ENCODE measurements around the gene MICAL3. TPM values are rescaled to one million over a fixed set of nuclear protein-coding genes. Genes with fewer than 3 reads are reported as not detected.
"Not testable (repeated sequence)": the region's sequence is repeated elsewhere in the genome, so short reads cannot be mapped to it uniquely, and the experiment has no call there.

MICAL3 gene
- total RNA-seq, 3 donors from 2014 or later (not counting 1 experiment from before 2014, with no cell fraction given) = 17.1 to 36.3 (median 34.3) TPM

- Histone ChIP-seq H3K4me3 (ENCODE audit: low read length) (no peak overlapping the region), H3K4me1 (ENCODE audit: control insufficient read depth, insufficient read depth, low read length) (peaks cover 28% of the 10 kb centered on the region), H3K27me3 (ENCODE audit: control insufficient read depth, insufficient read depth, low read length) (no peaks in the 10 kb centered on the region), H3K36me3 (ENCODE audit: control insufficient read depth, insufficient read depth, low read length) (no peaks in the 10 kb centered on the region), H3K9me3 (ENCODE audit: control insufficient read depth, insufficient read depth, low read length) (no peaks in the 10 kb centered on the region), H3K27ac (ENCODE audit: low read length) (no peak overlapping the region)
- Mint-ChIP-seq H3K27me3 (ENCODE audit: low read depth in 2 of 2) (peaks cover 0 to 5% of the 10 kb centered on the region in 2 donors), H3K9me3 (no peaks in the 10 kb centered on the region), H3K27ac (no peak overlapping the region), H3K4me3 (no peak overlapping the region), H3K4me1 (peaks cover 21 to 23% of the 10 kb centered on the region in 2 donors), H3K36me3 (no peaks in the 10 kb centered on the region)
- intact Hi-C loops (cut with micrococcal nuclease) = no loop called here
- WGBS (ENCODE audit: insufficient coverage) = 85% methylated on average over 8 of the region's 8 CpGs
- DNase-seq = no peak
- no peak for TF ChIP-seq CTCF (IDR thresholded peaks at IDR 0.05)
- ATAC-seq = no peak
These were observed 33.4 kb downstream of the MICAL3 start for GRCh38 chr22:17990942-17991341.

- H3K36me3 Mint-ChIP-seq = no peaks in the 10 kb centered on the region
- H3K27ac Mint-ChIP-seq = no peak overlapping the region
These were observed 34.2 kb downstream of the MICAL3 start for GRCh38 chr22:17990147-17990546.

GRCh38 chr22:17988800-17989513 is 35.4 kb downstream of the MICAL3 start:
- ATAC-seq (no peak), DNase-seq (no peak)
- Mint-ChIP-seq H3K27ac (peak overlapping the region in 1 of 2 donors; percentile 30), H3K4me3 (no peak overlapping the region), H3K9me3 (no peaks in the 10 kb centered on the region), H3K36me3 (no peaks in the 10 kb centered on the region), H3K4me1 (peaks cover 24 to 25% of the 10 kb centered on the region in 2 donors), H3K27me3 (ENCODE audit: low read depth in 2 of 2) (peaks cover 0 to 5% of the 10 kb centered on the region in 2 donors)
- intact Hi-C loops (cut with micrococcal nuclease) = no loop called here
- Histone ChIP-seq H3K4me1 (ENCODE audit: control insufficient read depth, insufficient read depth, low read length) (peaks cover 25% of the 10 kb centered on the region), H3K9me3 (ENCODE audit: control insufficient read depth, insufficient read depth, low read length) (no peaks in the 10 kb centered on the region), H3K27me3 (ENCODE audit: control insufficient read depth, insufficient read depth, low read length) (no peaks in the 10 kb centered on the region), H3K4me3 (ENCODE audit: low read length) (no peak overlapping the region), H3K36me3 (ENCODE audit: control insufficient read depth, insufficient read depth, low read length) (no peaks in the 10 kb centered on the region), H3K27ac (ENCODE audit: low read length) (no peak overlapping the region)
- no peak for TF ChIP-seq CTCF (IDR thresholded peaks at IDR 0.05)
- 94% methylated on average over 16 of the region's 16 CpGs for WGBS (ENCODE audit: insufficient coverage)

More at GRCh38 chr22:17990147-17990546, 34.2 kb downstream of the MICAL3 start:
- intact Hi-C loops (cut with micrococcal nuclease) = no loop called here
- 90% methylated on average over 6 of the region's 6 CpGs for WGBS (ENCODE audit: insufficient coverage)
- Mint-ChIP-seq H3K4me3 (no peak overlapping the region), H3K27me3 (ENCODE audit: low read depth in 2 of 2) (peaks cover 0 to 5% of the 10 kb centered on the region in 2 donors), H3K4me1 (peaks cover 26 to 27% of the 10 kb centered on the region in 2 donors), H3K9me3 (no peaks in the 10 kb centered on the region)
- peaks cover 27% of the 10 kb centered on the region for H3K4me1 ChIP-seq (ENCODE audit: control insufficient read depth, insufficient read depth, low read length)
- H3K36me3 ChIP-seq (ENCODE audit: control insufficient read depth, insufficient read depth, low read length) = no peaks in the 10 kb centered on the region
- TF ChIP-seq CTCF (IDR thresholded peaks at IDR 0.05) = no peak
- H3K4me3 ChIP-seq (ENCODE audit: low read length) = no peak overlapping the region
- no peaks in the 10 kb centered on the region for H3K27me3 ChIP-seq (ENCODE audit: control insufficient read depth, insufficient read depth, low read length)
- ATAC-seq (no peak), DNase-seq (no peak)
- no peak overlapping the region for H3K27ac ChIP-seq (ENCODE audit: low read length)
- no peaks in the 10 kb centered on the region for H3K9me3 ChIP-seq (ENCODE audit: control insufficient read depth, insufficient read depth, low read length)

GRCh38 chr22:17985606-17986005 is 38.8 kb downstream of the MICAL3 start:
- H3K4me3 ChIP-seq (ENCODE audit: low read length) = no peak overlapping the region
- H3K27ac ChIP-seq (ENCODE audit: low read length) = no peak overlapping the region
- intact Hi-C loops (cut with micrococcal nuclease) = no loop called here
- H3K27me3 ChIP-seq (ENCODE audit: control insufficient read depth, insufficient read depth, low read length) = no peaks in the 10 kb centered on the region
- no peak overlapping the region for H3K27ac Mint-ChIP-seq
- no peaks in the 10 kb centered on the region for H3K9me3 ChIP-seq (ENCODE audit: control insufficient read depth, insufficient read depth, low read length)
- DNase-seq (no peak), ATAC-seq (no peak)
- WGBS (ENCODE audit: insufficient coverage) = 91% methylated on average over 5 of the region's 5 CpGs
- TF ChIP-seq CTCF (IDR thresholded peaks at IDR 0.05) = no peak
- no peaks in the 10 kb centered on the region for H3K36me3 Mint-ChIP-seq
- H3K9me3 Mint-ChIP-seq = no peaks in the 10 kb centered on the region
- H3K36me3 ChIP-seq (ENCODE audit: control insufficient read depth, insufficient read depth, low read length) = no peaks in the 10 kb centered on the region
- H3K4me3 Mint-ChIP-seq = no peak overlapping the region
- H3K4me1 Mint-ChIP-seq = peaks cover 44 to 45% of the 10 kb centered on the region in 2 donors
- peaks cover 27% of the 10 kb centered on the region for H3K4me1 ChIP-seq (ENCODE audit: control insufficient read depth, insufficient read depth, low read length)
- peaks cover 0 to 5% of the 10 kb centered on the region in 2 donors for H3K27me3 Mint-ChIP-seq (ENCODE audit: low read depth in 2 of 2)

- ATAC-seq; H3K27me3 Mint-ChIP-seq (ENCODE audit: low read depth in 2 of 2); H3K27me3 ChIP-seq (ENCODE audit: control insufficient read depth, insufficient read depth, low read length); H3K36me3 Mint-ChIP-seq; intact Hi-C loops (cut with micrococcal nuclease); H3K27ac ChIP-seq (ENCODE audit: low read length); H3K9me3 Mint-ChIP-seq; H3K4me3 ChIP-seq (ENCODE audit: low read length); H3K9me3 ChIP-seq (ENCODE audit: control insufficient read depth, insufficient read depth, low read length); DNase-seq; H3K36me3 ChIP-seq (ENCODE audit: control insufficient read depth, insufficient read depth, low read length): not testable (repeated sequence)
- Mint-ChIP-seq H3K4me1 (peaks cover 49 to 51% of the 10 kb centered on the region in 2 donors), H3K4me3 (peak overlapping the region; percentile 6), H3K27ac (peak overlapping the region in 1 of 2 donors; percentile 48)
- WGBS (ENCODE audit: insufficient coverage) = 71% methylated on average over 11 of the region's 11 CpGs
- H3K4me1 ChIP-seq (ENCODE audit: control insufficient read depth, insufficient read depth, low read length) = peaks cover 33% of the 10 kb centered on the region
These were observed 39.3 kb downstream of the MICAL3 start for GRCh38 chr22:17985071-17985470.

Data from natural killer cell (primary cell).